ENCODE results near the gene ZNF182. TPM values are rescaled to one million over a fixed set of nuclear protein-coding genes. Genes with fewer than 3 reads are reported as not detected.
"Not testable (repeated sequence)": the region's sequence is repeated elsewhere in the genome, so short reads cannot be mapped to it uniquely, and the experiment has no call there.

Gene ZNF182
- total RNA-seq = 6.2 and 6.5 TPM in 2 replicates

GRCh38 chrX:48003758-48004457, at the start of gene ZNF182:
ZNF182 (minus strand) TSS chrX:48003989; CDS start chrX:48002609, 1,380 bp downstream.
- intact Hi-C loops (cut with micrococcal nuclease) = loop anchor here (5.0 kb wide), 1 partner anchor 772 kb away; the partner anchor contains the start of gene USP11

GRCh38 chrX:48046846-48047245, 43.1 kb upstream of the ZNF182 start:
- intact Hi-C loops (cut with micrococcal nuclease) = no loop called here

GRCh38 chrX:48045410-48046311, 41.9 kb upstream of the ZNF182 start:
- intact Hi-C loops (cut with micrococcal nuclease) = no loop called here

DNA sequence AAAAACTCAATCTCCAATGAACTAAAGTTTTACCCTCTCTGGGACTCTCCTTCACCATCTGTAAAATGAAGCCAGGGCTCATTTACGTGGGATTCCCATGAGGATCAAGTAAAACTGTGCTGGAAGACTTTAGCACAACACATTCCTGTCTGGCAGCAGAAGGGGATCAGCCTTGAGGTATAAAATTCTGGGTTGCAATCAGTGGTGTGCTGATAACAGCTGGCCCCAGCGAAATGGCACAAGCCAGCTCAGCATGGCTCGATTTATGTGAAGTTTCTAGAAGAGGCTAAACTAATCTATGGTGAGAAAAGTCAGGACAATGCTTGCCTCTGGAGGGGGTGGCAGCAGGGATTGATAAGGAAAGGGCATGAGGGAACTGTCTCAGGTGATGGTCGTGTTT, 39.3 kb upstream of the ZNF182 start:
- intact Hi-C loops (cut with micrococcal nuclease) = no loop called here

- intact Hi-C loops (cut with micrococcal nuclease) = no loop called here
Observed at GRCh38 chrX:48035891-48036290, 32.1 kb upstream of the ZNF182 start.

- intact Hi-C loops (cut with micrococcal nuclease) = not testable (repeated sequence)
Observed at GRCh38 chrX:48030641-48031173, 26.9 kb upstream of the ZNF182 start.

- intact Hi-C loops (cut with micrococcal nuclease) = no loop called here
Observed at GRCh38 chrX:48030237-48030636, 26.4 kb upstream of the ZNF182 start.

DNA sequence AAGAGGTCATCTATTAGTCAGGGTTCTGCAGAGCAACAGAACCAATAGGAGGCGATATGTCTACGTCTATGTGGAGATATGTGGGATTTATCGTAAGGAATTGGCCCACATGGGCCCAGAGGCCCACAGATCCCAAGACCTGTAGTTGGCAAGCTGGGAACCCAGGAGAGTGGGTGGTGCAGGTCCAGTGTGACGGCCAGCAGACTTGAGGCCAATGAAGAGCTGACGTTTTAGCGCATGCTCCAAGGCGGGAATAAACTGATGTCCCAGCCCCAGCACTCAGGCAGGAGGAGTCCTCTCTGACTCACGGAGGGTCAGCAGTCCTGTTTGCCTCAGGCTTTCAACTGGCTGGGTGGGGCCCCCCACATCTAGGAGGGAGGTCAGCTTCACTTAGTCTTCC, 24.3 kb upstream of the ZNF182 start:
- intact Hi-C loops (cut with micrococcal nuclease) = loop anchor here (5.0 to 10.0 kb wide), 3 partner anchors 373 to 543 kb away; partner anchors contain the start of genes ARAF, ELK1, UXT and ZNF41

DNA sequence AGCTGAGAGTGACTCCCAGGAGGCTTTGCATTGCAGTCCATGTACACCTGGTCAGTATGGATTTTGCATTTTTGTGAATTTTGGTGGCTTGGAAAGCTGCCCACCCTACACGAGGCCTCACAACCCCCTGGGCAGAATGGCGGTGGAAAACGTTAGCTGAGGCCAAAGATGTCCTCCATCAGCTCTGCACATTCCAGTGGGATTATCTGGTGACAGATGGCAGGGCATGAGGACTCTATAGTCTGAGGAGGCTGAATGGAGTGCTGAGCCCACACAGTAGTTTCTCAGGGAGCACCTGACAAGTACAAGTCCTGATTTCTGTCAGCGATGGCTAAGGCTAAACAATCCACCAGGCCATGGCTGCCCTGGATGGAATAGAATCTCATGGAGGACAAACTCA, 23.8 kb upstream of the ZNF182 start:
- intact Hi-C loops (cut with micrococcal nuclease) = loop anchor here (5.0 to 10.0 kb wide), 3 partner anchors 373 to 543 kb away; partner anchors contain the start of genes ARAF, ELK1, UXT and ZNF41

DNA sequence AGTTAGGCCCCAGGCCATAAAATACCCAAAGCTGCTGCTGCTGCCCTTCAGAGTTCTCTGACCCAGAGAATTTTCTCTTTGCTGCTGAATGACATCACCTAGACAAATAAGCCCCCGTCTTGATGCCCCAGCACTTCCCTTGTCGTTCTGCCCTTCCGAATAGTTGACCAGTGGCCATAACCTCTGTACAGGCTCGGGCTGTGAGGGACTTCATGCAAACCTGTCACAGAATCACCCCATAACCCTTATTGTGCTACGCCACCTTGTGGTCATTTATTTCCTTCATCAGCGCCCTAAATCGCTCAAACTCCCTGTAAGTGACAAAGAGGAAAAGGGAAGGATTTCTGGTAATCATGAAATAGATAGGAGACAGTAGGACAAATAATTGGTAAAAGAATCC, 21.8 kb upstream of the ZNF182 start:
- intact Hi-C loops (cut with micrococcal nuclease) = loop anchor here (5.0 to 10.0 kb wide), 3 partner anchors 371 to 541 kb away; partner anchors contain the start of genes ARAF, ELK1, UXT and ZNF41

DNA sequence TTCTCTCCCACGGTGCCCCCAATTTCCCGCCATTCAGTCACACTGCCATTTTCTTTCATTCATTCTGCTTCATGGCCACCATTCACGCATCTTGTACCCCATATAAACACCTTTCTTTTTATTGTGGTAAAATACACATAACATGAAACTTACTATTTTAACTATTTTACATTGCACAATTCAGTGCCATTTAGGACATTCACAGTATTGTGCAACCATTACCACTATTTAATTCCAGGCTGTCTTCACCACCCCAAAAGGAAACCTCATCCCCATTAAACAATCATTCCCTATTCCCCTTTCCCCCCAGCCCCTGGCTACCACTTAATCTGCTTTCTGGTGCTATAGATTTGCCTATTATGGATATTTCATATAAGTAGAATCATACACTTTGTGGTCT, 18.9 kb upstream of the ZNF182 start:
- intact Hi-C loops (cut with micrococcal nuclease) = loop anchor here (10.0 kb wide), 2 partner anchors 368 to 538 kb away; partner anchors contain the start of genes ELK1, UXT and ZNF41

DNA sequence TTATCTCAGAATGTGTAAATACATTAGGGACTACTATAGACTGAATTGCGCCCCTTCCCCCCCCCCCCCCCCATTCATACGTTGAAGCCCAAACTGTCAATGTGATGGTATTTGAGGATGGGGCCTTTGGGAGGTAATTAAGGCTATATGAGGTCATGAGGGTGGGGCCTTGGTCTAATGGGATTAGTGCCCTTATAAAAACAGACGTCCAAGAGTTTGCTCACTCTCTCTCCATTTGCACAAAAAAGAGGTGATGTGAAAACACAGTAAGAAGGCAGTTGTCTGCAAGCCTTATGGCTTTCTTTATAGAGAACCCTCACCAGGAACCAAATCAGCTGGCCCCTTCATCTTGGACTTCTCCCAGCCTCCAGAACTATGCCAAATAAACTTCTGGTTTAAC, 18.3 kb upstream of the ZNF182 start:
- intact Hi-C loops (cut with micrococcal nuclease) = loop anchor here (10.0 kb wide), 2 partner anchors 367 to 537 kb away; partner anchors contain the start of genes ELK1, UXT and ZNF41

- intact Hi-C loops (cut with micrococcal nuclease) = loop anchor here (10.0 kb wide), 2 partner anchors 366 to 536 kb away; partner anchors contain the start of genes ELK1, UXT and ZNF41
Observed at GRCh38 chrX:48021026-48021900, 17.5 kb upstream of the ZNF182 start.

GRCh38 chrX:48020472-48020871, 16.7 kb upstream of the ZNF182 start:
- intact Hi-C loops (cut with micrococcal nuclease) = loop anchor here (10.0 kb wide), 2 partner anchors 366 to 536 kb away; partner anchors contain the start of genes ELK1, UXT and ZNF41

DNA sequence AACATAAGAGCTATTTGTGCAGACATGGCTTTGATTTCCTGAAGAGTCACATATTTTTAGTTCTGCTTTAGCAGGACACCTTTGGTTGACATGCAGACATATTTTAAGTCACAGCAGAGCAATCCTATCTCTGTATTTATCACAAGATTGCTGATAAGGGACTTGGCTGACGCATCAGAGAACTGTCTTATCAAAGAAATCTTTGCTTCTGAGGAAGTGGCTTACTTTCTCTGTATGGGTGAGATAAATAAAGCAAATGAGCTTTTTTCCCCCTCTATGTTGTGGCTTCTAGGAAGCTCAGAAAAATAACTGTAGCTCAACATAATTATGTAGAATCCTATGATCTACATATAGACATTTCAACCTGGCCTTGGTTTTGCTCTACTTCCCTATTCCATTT, 16.1 kb upstream of the ZNF182 start:
- intact Hi-C loops (cut with micrococcal nuclease) = loop anchor here (10.0 kb wide), 2 partner anchors 365 to 535 kb away; partner anchors contain the start of genes ELK1, UXT and ZNF41

- intact Hi-C loops (cut with micrococcal nuclease) = not testable (repeated sequence)
Observed at GRCh38 chrX:48016583-48017310, 13.0 kb upstream of the ZNF182 start.

GRCh38 chrX:48009445-48009960, 5.7 kb upstream of the ZNF182 start:
- intact Hi-C loops (cut with micrococcal nuclease) = not testable (repeated sequence)

- intact Hi-C loops (cut with micrococcal nuclease) = not testable (repeated sequence)
Observed at GRCh38 chrX:48006688-48007087, 2.9 kb upstream of the ZNF182 start, which contains the start of gene SPACA5. SPACA5 (plus strand) TSS chrX:48006988; CDS start chrX:48007803, 815 bp downstream.

- intact Hi-C loops (cut with micrococcal nuclease) = loop anchor here (5.0 kb wide), 1 partner anchor 771 kb away; the partner anchor contains the start of gene USP11
Observed at GRCh38 chrX:48003367-48003757, 427 bp downstream of the ZNF182 start.

Measured in T-helper 2 cell treated with Interferon-gamma antibody and Interleukin-4, amounts not matched to agents 100 ng/mL and 5 ng/mL, for 36 hours (primary cell).